ENCODE data around the gene MMP15. TPM values are rescaled to one million over a fixed set of nuclear protein-coding genes. Genes with fewer than 3 reads are reported as not detected.

The MMP15 gene
- total RNA-seq, 1 experiment from 2014 or later, result 1.3 TPM

GRCh38 chr16:58024486-58025350 is 836 bp upstream of the MMP15 start:
- Mint-ChIP-seq H3K27ac (ENCODE audit: low read depth, unreplicated experiment) (no peak overlapping the region), H3K4me1 (ENCODE audit: insufficient read depth, unreplicated experiment) (peaks cover 15% of the 10 kb centered on the region), H3K9me3 (ENCODE audit: unreplicated experiment) (no peaks in the 10 kb centered on the region), H3K4me3 (ENCODE audit: unreplicated experiment) (no peak overlapping the region), H3K36me3 (ENCODE audit: insufficient read depth, unreplicated experiment) (peaks cover 15% of the 10 kb centered on the region), H3K27me3 (ENCODE audit: insufficient read depth, unreplicated experiment) (no peaks in the 10 kb centered on the region)
- ChIA-PET POLR2A (interaction anchor here (5.7 kb wide), 1 partner anchor 103 kb away, joined by 68 read pairs; the partner anchor contains the start of gene CFAP20), CTCF (interaction anchor here (0.5 to 4.4 kb wide), 8 partner anchors 9 to 282 kb away, joined by 3 to 52 read pairs (median 4); partner anchors contain the start of gene CFAP20)
- TF ChIP-seq, protein P1, sequence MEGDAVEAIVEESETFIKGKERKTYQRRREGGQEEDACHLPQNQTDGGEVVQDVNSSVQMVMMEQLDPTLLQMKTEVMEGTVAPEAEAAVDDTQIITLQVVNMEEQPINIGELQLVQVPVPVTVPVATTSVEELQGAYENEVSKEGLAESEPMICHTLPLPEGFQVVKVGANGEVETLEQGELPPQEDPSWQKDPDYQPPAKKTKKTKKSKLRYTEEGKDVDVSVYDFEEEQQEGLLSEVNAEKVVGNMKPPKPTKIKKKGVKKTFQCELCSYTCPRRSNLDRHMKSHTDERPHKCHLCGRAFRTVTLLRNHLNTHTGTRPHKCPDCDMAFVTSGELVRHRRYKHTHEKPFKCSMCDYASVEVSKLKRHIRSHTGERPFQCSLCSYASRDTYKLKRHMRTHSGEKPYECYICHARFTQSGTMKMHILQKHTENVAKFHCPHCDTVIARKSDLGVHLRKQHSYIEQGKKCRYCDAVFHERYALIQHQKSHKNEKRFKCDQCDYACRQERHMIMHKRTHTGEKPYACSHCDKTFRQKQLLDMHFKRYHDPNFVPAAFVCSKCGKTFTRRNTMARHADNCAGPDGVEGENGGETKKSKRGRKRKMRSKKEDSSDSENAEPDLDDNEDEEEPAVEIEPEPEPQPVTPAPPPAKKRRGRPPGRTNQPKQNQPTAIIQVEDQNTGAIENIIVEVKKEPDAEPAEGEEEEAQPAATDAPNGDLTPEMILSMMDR (IDR thresholded peaks at IDR 0.05; ENCODE audit: unreplicated experiment), result no peak
- no TSS peak for BruUV-seq (replicated peaks)
- intact Hi-C loops (cut with micrococcal nuclease), result loop anchor here (5.0 kb wide), 1 partner anchor 463 kb away; no protein-coding TSS in a partner anchor
- no peak for DNase-seq (ENCODE audit: unreplicated experiment)

GRCh38 chr16:58026139-58026704 is 668 bp downstream of the MMP15 start:
- BruUV-seq (replicated peaks), result no TSS peak
- no peaks in the 10 kb centered on the region for H3K9me3 Mint-ChIP-seq (ENCODE audit: unreplicated experiment)
- peaks cover 9% of the 10 kb centered on the region for H3K4me1 Mint-ChIP-seq (ENCODE audit: insufficient read depth, unreplicated experiment)
- peaks cover 10% of the 10 kb centered on the region for H3K36me3 Mint-ChIP-seq (ENCODE audit: insufficient read depth, unreplicated experiment)
- ChIA-PET POLR2A (interaction anchor here (0.6 to 5.7 kb wide), 7 partner anchors 12 to 405 kb away, joined by 3 to 68 read pairs (median 3); partner anchors contain the start of gene CFAP20), CTCF (interaction anchor here (0.8 to 2.5 kb wide), 3 partner anchors 10 to 451 kb away, joined by 3 to 9 read pairs (median 4); no protein-coding TSS in a partner anchor)
- TF ChIP-seq, protein P1 (IDR thresholded peaks at IDR 0.05; ENCODE audit: unreplicated experiment), result no peak
- no peak overlapping the region for H3K27ac Mint-ChIP-seq (ENCODE audit: low read depth, unreplicated experiment)
- intact Hi-C loops (cut with micrococcal nuclease), result no loop called here
- H3K4me3 Mint-ChIP-seq (ENCODE audit: unreplicated experiment), result peak overlapping the region; percentile 56
- peak; percentile 43 for DNase-seq (ENCODE audit: unreplicated experiment)
- H3K27me3 Mint-ChIP-seq (ENCODE audit: insufficient read depth, unreplicated experiment), result no peaks in the 10 kb centered on the region

DNA sequence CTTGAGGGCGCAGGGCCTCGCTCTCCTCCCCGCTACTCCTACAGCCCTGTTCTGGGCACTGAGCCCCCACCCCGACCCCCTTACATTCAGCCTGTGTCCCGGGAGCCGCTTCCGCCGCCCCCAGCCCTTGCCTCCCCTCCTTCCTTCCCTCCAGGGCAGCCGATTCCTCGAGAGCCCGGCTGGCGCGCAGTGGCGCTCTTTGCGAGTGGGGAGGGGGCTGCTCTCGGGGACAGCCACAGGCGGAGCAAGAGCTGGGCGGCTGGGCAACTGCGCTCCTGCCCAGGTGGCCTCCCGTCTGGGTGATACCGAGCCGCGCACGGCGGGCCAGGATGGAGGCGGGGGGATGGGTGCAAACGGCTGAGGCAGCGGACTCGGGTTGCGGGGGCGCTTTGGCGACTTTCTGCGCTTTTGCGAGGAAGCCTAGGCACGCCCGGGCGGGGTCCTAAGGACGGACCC is 1.2 kb downstream of the MMP15 start:
- Mint-ChIP-seq H3K4me3 (ENCODE audit: unreplicated experiment) (peak overlapping the region; percentile 56), H3K36me3 (ENCODE audit: insufficient read depth, unreplicated experiment) (peaks cover 9% of the 10 kb centered on the region), H3K27ac (ENCODE audit: low read depth, unreplicated experiment) (no peak overlapping the region), H3K27me3 (ENCODE audit: insufficient read depth, unreplicated experiment) (no peaks in the 10 kb centered on the region), H3K9me3 (ENCODE audit: unreplicated experiment) (no peaks in the 10 kb centered on the region), H3K4me1 (ENCODE audit: insufficient read depth, unreplicated experiment) (peaks cover 9% of the 10 kb centered on the region)
- DNase-seq (ENCODE audit: unreplicated experiment), result no peak
- POLR2A ChIA-PET, result interaction anchor here (0.6 to 5.7 kb wide), 8 partner anchors 12 to 302 kb away, joined by 3 to 68 read pairs (median 4); partner anchors contain the start of gene CFAP20
- BruUV-seq (replicated peaks), result no TSS peak
- CTCF ChIA-PET, result interaction anchor here (0.7 to 2.5 kb wide), 5 partner anchors 8 to 100 kb away, joined by 3 to 9 read pairs (median 4); no protein-coding TSS in a partner anchor
- intact Hi-C loops (cut with micrococcal nuclease), result no loop called here
- TF ChIP-seq, protein P1 (IDR thresholded peaks at IDR 0.05; ENCODE audit: unreplicated experiment), result no peak

Measured in MCF 10A (cell line).